Glutamatergic neuron (in vitro differentiated cells): Measurements from ENCODE around the gene CEP164. TPM values are rescaled to one million over a fixed set of nuclear protein-coding genes. Genes with fewer than 3 reads are reported as not detected.

ENCODE experiments used
- DNase-seq: peaks from one replicate; pipeline ENCODE4 v3.0.0; 2022
- H3K27ac Mint-ChIP-seq: one replicate; pipeline ENCODE4 v1.8.0; 2020; ENCODE audit warnings: mild to moderate bottlenecking, mixed read lengths, inconsistent platforms; ENCODE audit not compliant: unreplicated experiment
- H3K27me3 Mint-ChIP-seq: one replicate; pipeline ENCODE4 v1.8.0; 2020; ENCODE audit warnings: mild to moderate bottlenecking, moderate library complexity, mixed read lengths, inconsistent platforms; ENCODE audit not compliant: unreplicated experiment
- H3K36me3 Mint-ChIP-seq: one replicate; pipeline ENCODE4 v1.8.0; 2020; ENCODE audit warnings: mild to moderate bottlenecking, mixed read lengths, inconsistent platforms; ENCODE audit not compliant: unreplicated experiment
- H3K4me1 Mint-ChIP-seq: one replicate; pipeline ENCODE4 v1.8.0; 2020; ENCODE audit warnings: mild to moderate bottlenecking, low read depth, mixed read lengths, inconsistent platforms; ENCODE audit not compliant: unreplicated experiment
- H3K4me3 Mint-ChIP-seq: one replicate; pipeline ENCODE4 v1.8.0; 2020; ENCODE audit warnings: mild to moderate bottlenecking, mixed read lengths, inconsistent platforms; ENCODE audit not compliant: unreplicated experiment
- H3K9me3 Mint-ChIP-seq: one replicate; pipeline ENCODE4 v1.8.0; 2020; ENCODE audit warnings: mild to moderate bottlenecking, moderate library complexity, mixed read lengths, inconsistent platforms; ENCODE audit not compliant: unreplicated experiment
- total RNA-seq: library from RNA; stranded (reverse); fragmentation: NEBNext Ultra II Directional; extraction: Animal tissue kit (Norgen Biotek cat#: 25700); gene quantifications from one replicate; pipeline ENCODE4 v1.2.1, GENCODE V29; 2021; ENCODE audit not compliant: unreplicated experiment
- TF ChIP-seq, protein P1 (sequence below): fragments of 200-600 bp; sonication (generic); IDR thresholded peaks from one replicate; pipeline ENCODE4 v1.5.0; 2021; ENCODE audit not compliant: partially characterized antibody, unreplicated experiment

CEP164 gene
- total RNA-seq, 1 donor from 2014 or later = 27.1 TPM

DNA sequence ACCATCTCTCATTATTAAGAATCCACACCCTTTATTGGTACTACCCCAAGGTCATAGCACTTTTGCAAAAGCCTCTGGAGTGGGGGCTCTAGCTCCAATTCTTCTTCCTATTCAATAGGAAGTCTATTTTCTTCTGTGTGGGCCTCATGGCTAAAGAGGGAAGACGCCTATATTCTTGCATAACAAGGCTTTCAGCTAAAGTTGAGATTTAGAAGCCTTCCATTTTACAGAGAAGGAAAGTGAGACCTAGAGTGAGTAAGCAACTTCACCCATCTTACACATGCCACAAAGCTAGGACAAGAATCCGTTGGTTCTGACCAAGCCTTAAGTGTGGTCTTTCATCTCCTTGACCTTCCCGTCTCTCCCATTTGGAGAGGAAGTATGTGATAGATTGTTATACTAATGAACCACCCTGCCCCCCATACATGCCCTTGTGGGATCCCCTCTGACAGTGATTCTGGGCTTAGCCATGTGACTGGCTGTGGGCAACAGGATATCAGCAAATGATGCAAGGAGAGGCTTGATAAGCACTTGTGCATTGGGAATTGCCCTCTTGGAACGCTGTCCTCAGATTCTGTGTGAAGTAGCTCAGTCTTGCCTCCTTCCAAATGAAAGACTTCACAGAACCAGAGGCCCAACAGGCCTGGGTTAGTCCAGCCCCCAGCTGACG, 23.9 kb upstream of the CEP164 start:
- H3K27me3 Mint-ChIP-seq = peaks cover 3% of the 10 kb centered on the region
- no peak overlapping the region for H3K27ac Mint-ChIP-seq
- TF ChIP-seq, protein P1, sequence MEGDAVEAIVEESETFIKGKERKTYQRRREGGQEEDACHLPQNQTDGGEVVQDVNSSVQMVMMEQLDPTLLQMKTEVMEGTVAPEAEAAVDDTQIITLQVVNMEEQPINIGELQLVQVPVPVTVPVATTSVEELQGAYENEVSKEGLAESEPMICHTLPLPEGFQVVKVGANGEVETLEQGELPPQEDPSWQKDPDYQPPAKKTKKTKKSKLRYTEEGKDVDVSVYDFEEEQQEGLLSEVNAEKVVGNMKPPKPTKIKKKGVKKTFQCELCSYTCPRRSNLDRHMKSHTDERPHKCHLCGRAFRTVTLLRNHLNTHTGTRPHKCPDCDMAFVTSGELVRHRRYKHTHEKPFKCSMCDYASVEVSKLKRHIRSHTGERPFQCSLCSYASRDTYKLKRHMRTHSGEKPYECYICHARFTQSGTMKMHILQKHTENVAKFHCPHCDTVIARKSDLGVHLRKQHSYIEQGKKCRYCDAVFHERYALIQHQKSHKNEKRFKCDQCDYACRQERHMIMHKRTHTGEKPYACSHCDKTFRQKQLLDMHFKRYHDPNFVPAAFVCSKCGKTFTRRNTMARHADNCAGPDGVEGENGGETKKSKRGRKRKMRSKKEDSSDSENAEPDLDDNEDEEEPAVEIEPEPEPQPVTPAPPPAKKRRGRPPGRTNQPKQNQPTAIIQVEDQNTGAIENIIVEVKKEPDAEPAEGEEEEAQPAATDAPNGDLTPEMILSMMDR = no peak
- no peaks in the 10 kb centered on the region for H3K36me3 Mint-ChIP-seq
- peaks cover 24% of the 10 kb centered on the region for H3K4me1 Mint-ChIP-seq
- no peak for DNase-seq
- peaks cover 10% of the 10 kb centered on the region for H3K9me3 Mint-ChIP-seq
- no peak overlapping the region for H3K4me3 Mint-ChIP-seq

DNA sequence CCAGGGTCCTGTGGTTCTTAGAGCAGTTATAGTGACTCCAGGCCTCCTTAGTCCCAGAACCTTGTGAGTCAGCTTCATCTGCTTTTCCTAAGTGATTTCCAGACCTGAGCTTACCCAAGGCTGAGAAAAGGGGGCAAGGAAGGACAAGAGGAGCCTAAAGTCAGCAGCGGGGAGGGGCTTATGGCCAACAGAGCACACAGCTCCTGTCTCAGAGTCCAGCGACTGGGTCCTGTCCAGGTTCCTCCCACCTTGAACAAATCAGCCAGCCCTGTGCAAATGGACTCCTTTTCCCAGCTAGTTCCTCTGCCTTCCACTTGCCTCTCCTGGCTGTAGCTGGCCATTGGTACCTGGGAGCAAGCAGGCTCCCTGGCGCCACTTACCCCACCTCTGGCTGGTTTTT, 22.5 kb upstream of the CEP164 start:
- H3K4me1 Mint-ChIP-seq = peaks cover 13% of the 10 kb centered on the region
- H3K27ac Mint-ChIP-seq = no peak overlapping the region
- H3K36me3 Mint-ChIP-seq = no peaks in the 10 kb centered on the region
- H3K4me3 Mint-ChIP-seq = no peak overlapping the region
- TF ChIP-seq, protein P1 = no peak
- DNase-seq = no peak
- peaks cover 6% of the 10 kb centered on the region for H3K9me3 Mint-ChIP-seq
- H3K27me3 Mint-ChIP-seq = peaks cover 3% of the 10 kb centered on the region

DNA sequence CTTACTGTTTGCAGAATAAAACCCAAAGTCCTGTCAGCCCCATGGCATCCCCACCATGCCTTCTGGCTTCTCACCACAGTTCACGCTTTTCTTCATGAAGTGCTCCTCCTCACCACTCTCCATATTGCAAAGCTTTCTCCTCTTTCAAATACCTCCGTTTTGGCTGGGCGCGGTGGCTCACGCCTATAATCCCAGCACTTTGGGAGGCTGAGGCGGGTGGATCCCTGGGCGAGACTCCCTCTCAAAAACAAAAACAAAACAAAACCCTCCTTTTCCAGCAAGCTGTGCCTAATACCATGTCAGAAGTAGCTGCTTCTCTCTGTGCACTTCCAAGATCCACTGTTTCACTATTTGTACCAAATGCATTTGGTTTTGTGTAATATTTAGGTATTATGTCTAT, 18.3 kb upstream of the CEP164 start:
- TF ChIP-seq, protein P1 = no peak
- no peaks in the 10 kb centered on the region for H3K4me1 Mint-ChIP-seq
- DNase-seq = no peak
- peaks cover 1% of the 10 kb centered on the region for H3K9me3 Mint-ChIP-seq
- H3K4me3 Mint-ChIP-seq = no peak overlapping the region
- H3K27ac Mint-ChIP-seq = no peak overlapping the region
- peaks cover 2% of the 10 kb centered on the region for H3K27me3 Mint-ChIP-seq
- no peaks in the 10 kb centered on the region for H3K36me3 Mint-ChIP-seq

DNA sequence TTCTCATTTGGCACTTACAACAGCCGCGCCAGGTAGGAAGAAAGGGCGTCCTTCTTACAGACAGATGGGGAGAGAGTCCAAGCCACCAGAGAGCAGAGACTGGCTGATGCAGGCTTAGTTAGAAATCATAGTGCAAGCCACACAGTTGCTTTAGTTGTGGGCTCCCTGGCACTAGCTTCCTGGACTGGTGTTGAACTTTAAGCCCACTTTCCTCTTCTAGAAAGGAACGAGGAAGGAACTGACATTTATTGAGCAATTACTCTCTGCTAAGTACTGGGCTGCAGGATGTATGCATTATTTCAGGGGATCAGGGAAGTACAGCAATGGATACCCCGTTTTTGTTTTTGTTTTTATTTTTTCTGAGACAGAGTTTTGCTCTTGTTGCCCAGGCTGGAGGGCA, 14.6 kb upstream of the CEP164 start:
- no peak for DNase-seq
- Mint-ChIP-seq H3K27me3 (peaks cover 4% of the 10 kb centered on the region), H3K36me3 (no peaks in the 10 kb centered on the region), H3K4me3 (no peak overlapping the region), H3K9me3 (peaks cover 1% of the 10 kb centered on the region), H3K27ac (no peak overlapping the region), H3K4me1 (peaks cover 9% of the 10 kb centered on the region)
- TF ChIP-seq, protein P1 = no peak
